OCI-LY7 (cell line): ENCODE measurements around the gene C5orf47. TPM values are rescaled to one million over a fixed set of nuclear protein-coding genes. Genes with fewer than 3 reads are reported as not detected.
A peak's percentile ranks its signal among the peaks of the same experiment; 100 is the strongest.
"Not testable (repeated sequence)": the region's sequence is repeated elsewhere in the genome, so short reads cannot be mapped to it uniquely, and the experiment has no call there.

Source experiments
- BruUV-seq: library from RNA; stranded (reverse); fragments of 400-500 nt; replicated peaks from 2 replicates; lab custom pipeline; 2021; lab: Mats Ljungman, UMichigan
- CTCF ChIA-PET: fragments of 300-600 bp; sonication (Branson Sonifier 250); formaldehyde crosslinking; loops from one replicate; lab custom pipeline; 2022; ENCODE audit warnings: antibody characterized with exemption; ENCODE audit not compliant: unreplicated experiment; lab: Charles Lee
- POLR2A ChIA-PET: fragments of 300-600 bp; sonication (Branson Sonifier 250); formaldehyde crosslinking; loops from one replicate; lab custom pipeline; 2022; ENCODE audit warnings: antibody characterized with exemption; lab: Charles Lee
- DNase-seq: peaks from one replicate; pipeline ENCODE4 v3.0.0-alpha.2; 2015; ENCODE audit warnings: low spot score
- H2AFZ ChIP-seq: fragments of 200-600 bp; sonication (generic), shearing (Covaris generic); 2 replicates; pipeline ENCODE4 v1.6.1; 2014; ENCODE audit warnings: mild to moderate bottlenecking, antibody characterized with exemption, low read length, moderate library complexity
- H3K27ac ChIP-seq: fragments of 200-600 bp; sonication (generic); 2 replicates; pipeline ENCODE4 v1.5.1; 2014; ENCODE audit warnings: mixed run types, low read depth, mild to moderate bottlenecking, moderate library complexity, low read length, inconsistent platforms; ENCODE audit not compliant: poor library complexity, severe bottlenecking
- H3K36me3 ChIP-seq: fragments of 200-600 bp; sonication (generic); 2 replicates; pipeline ENCODE4 v1.6.1; 2014; ENCODE audit warnings: mild to moderate bottlenecking, antibody characterized with exemption, low read length, moderate library complexity, mixed read lengths; ENCODE audit not compliant: insufficient read depth
- H3K4me1 ChIP-seq: fragments of 200-600 bp; sonication (generic); 2 replicates; pipeline ENCODE4 v1.5.1; 2014; ENCODE audit warnings: mild to moderate bottlenecking, low read length; ENCODE audit not compliant: insufficient read depth, poor library complexity, severe bottlenecking
- H3K4me2 ChIP-seq: fragments of 200-600 bp; sonication (generic); 2 replicates; pipeline ENCODE4 v1.6.1; 2014; ENCODE audit warnings: mild to moderate bottlenecking, low read length
- H3K4me3 ChIP-seq: fragments of 200-600 bp; sonication (generic); 2 replicates; pipeline ENCODE4 v1.5.1; 2014; ENCODE audit warnings: mild to moderate bottlenecking, low read depth, low read length; ENCODE audit not compliant: poor library complexity, severe bottlenecking
- H3K79me2 ChIP-seq: fragments of 200-600 bp; sonication (generic); 2 replicates; pipeline ENCODE4 v1.6.1; 2016; ENCODE audit warnings: low read depth, mild to moderate bottlenecking, low read length, moderate library complexity, mixed read lengths; ENCODE audit not compliant: insufficient read depth
- H3K9me2 ChIP-seq: fragments of 200-600 bp; sonication (generic); 2 replicates; pipeline ENCODE4 v1.6.1; 2016; ENCODE audit warnings: mild to moderate bottlenecking, low read length, mixed read lengths; ENCODE audit not compliant: insufficient read depth
- H3K9me3 ChIP-seq: fragments of 200-600 bp; sonication (generic); 2 replicates; pipeline ENCODE4 v1.6.1; 2014; ENCODE audit warnings: mild to moderate bottlenecking, mixed run types, low read length, mixed read lengths
- H4K20me1 ChIP-seq: fragments of 200-600 bp; sonication (generic); 2 replicates; pipeline ENCODE4 v1.6.1; 2014; ENCODE audit warnings: mild to moderate bottlenecking, antibody characterized with exemption, low read length, moderate library complexity, mixed read lengths; ENCODE audit not compliant: insufficient read depth
- EZH2phosphoT487 ChIP-seq: fragments of 200-600 bp; sonication (generic); IDR thresholded peaks from 2 replicates; pipeline ENCODE4 v1.6.1; 2018; ENCODE audit warnings: low read depth, borderline replicate concordance, mild to moderate bottlenecking, mixed run types, antibody characterized with exemption, low read length, moderate library complexity, mixed read lengths
- intact Hi-C: fragments of 100-400 bp; cut with micrococcal nuclease; formaldehyde crosslinking; loops from one replicate; pipeline ENCODE4 v1.10.0; 2022; ENCODE audit not compliant: unreplicated experiment
- total RNA-seq, 2 experiments: library from RNA; depleted of rRNA in 1 of 2; stranded (reverse); fragments of >200 nt in 1 of 2; shearing (Covaris generic) in 1 of 2; gene quantifications; 2 replicates each; pipeline ENCODE4 v1.2.3, GENCODE V29; 2014 to 2022
- TF ChIP-seq, protein P1 (sequence below): fragments of 200-600 bp; sonication (generic); conservative IDR thresholded peaks from 2 replicates; pipeline ENCODE4 v1.5.1; 2014; ENCODE audit warnings: mild to moderate bottlenecking, antibody characterized with exemption, low read length, moderate library complexity, mixed read lengths

C5orf47 gene
- total RNA-seq, 2 experiments from 2014 or later: not detected

DNA sequence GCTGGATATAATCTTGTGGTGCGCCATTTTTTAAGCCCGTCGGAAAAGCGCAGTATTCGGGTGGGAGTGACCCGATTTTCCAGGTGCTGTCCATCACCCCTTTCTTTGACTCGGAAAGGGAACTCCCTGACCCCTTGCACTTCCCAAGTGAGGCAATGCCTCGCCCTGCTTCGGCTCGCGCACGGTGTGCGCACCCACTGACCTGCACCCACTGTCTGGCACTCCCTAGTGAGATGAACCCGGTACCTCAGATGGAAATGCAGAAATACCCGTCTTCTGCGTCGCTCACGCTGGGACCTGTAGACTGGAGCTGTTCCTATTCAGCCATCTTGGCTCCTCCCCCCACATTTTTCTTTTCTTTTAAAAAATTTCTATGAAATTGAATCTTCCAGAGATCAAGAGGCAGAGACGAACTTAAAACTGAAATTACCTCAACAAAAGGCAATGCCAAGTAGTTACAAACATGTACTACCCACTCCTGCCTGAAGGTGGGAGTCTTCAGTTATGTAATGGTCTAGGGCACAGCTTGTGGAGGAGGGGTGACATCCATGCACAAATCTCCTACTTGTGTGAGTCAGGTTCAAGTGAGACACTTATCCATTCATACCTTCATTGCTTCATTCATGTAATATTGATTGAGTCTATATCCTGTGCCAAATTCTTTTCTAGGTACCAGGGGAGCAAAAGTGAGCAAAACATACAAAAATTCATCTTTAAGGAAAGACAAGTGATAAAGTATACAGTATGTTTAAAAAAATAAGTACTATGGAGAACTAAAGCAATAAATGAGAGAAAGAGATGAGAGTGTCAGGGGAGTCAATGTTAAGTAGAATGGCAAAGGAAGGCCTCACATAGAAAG, 31.3 kb downstream of the C5orf47 start:
- H3K9me3 ChIP-seq, H3K9me2 ChIP-seq, H3K4me1 ChIP-seq, BruUV-seq, POLR2A ChIA-PET, H3K27ac ChIP-seq, intact Hi-C loops, CTCF ChIA-PET, H3K79me2 ChIP-seq, H3K36me3 ChIP-seq, H3K4me2 ChIP-seq, H3K4me3 ChIP-seq, H4K20me1 ChIP-seq, H2AFZ ChIP-seq: not testable (repeated sequence)
- DNase-seq: peak; percentile 65
- TF ChIP-seq, protein P1, sequence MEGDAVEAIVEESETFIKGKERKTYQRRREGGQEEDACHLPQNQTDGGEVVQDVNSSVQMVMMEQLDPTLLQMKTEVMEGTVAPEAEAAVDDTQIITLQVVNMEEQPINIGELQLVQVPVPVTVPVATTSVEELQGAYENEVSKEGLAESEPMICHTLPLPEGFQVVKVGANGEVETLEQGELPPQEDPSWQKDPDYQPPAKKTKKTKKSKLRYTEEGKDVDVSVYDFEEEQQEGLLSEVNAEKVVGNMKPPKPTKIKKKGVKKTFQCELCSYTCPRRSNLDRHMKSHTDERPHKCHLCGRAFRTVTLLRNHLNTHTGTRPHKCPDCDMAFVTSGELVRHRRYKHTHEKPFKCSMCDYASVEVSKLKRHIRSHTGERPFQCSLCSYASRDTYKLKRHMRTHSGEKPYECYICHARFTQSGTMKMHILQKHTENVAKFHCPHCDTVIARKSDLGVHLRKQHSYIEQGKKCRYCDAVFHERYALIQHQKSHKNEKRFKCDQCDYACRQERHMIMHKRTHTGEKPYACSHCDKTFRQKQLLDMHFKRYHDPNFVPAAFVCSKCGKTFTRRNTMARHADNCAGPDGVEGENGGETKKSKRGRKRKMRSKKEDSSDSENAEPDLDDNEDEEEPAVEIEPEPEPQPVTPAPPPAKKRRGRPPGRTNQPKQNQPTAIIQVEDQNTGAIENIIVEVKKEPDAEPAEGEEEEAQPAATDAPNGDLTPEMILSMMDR: peak; percentile 84

DNA sequence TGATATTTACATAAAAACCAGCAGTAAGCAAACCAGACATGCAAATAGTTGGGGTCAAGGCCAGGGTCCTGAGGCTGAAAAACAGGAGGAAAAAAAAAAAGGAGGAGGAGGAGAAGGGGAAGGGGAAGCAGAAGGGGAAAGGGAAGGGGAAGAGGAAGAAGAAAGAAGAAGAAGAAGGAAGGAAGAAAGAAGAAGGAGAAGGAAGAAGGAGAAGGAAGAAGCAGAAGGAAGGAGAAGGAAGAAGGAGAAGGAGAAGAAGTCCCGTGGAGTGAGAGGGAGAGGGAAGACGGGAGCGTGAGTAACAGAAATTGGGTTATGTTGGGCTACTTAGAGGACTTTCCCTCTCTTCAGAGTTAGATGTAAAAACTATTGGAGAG, 31.9 kb downstream of the C5orf47 start:
- CTCF ChIA-PET: no interaction called here
- BruUV-seq: no TSS peak
- Histone ChIP-seq H3K36me3 (no peaks in the 10 kb centered on the region), H3K79me2 (no peaks in the 10 kb centered on the region), H3K27ac (no peak overlapping the region), H4K20me1 (no peaks in the 10 kb centered on the region), H3K4me3 (no peak overlapping the region), H3K9me3 (no peaks in the 10 kb centered on the region), H3K4me1 (no peaks in the 10 kb centered on the region), H3K4me2 (no peak overlapping the region), H3K9me2 (no peaks in the 10 kb centered on the region), H2AFZ (no peak overlapping the region)
- POLR2A ChIA-PET: no interaction called here
- intact Hi-C loops: no loop called here
- TF ChIP-seq EZH2phosphoT487: no peak
- TF ChIP-seq, protein P1: no peak
- no peak for DNase-seq

DNA sequence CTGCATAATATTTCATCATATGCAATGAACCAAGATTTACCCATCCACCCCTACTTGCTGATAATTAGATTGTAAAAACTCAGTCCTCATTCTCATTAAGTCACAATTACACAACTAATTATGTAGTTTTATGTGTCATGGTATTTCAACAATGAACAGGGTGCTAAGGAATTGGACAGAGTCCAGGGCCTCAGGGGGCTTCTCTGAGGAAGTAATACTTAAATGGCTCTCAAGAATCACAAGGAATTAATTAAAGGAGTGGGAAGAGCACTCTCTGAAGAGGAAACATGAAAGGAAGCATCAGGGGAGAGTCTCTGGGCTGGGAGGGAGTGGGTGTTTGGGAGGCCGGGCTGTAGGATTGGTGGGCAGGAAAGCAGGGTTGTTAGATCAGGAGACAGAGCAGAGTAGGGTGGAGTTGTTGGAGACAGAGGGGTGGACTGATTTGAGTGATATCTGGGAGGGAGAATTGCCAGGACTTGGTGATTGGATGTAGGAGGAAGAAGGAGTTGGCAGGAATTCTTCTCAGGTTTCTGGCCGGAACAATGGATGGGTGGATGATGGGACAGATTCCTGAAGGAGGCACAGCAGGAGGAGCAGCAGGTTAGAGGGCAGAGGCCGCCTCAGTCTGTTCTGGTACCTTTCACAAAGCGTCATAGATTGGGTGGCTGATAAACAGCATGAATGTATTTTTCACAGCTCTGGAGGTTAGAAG, 33.6 kb downstream of the C5orf47 start:
- intact Hi-C loops: no loop called here

More for the DNA sequence above, 33.6 kb downstream of the C5orf47 start:
- Histone ChIP-seq H3K9me2 (no peaks in the 10 kb centered on the region), H3K79me2 (no peaks in the 10 kb centered on the region), H2AFZ (no peak overlapping the region), H4K20me1 (no peaks in the 10 kb centered on the region), H3K4me1 (no peaks in the 10 kb centered on the region), H3K4me2 (no peak overlapping the region), H3K27ac (no peak overlapping the region), H3K36me3 (no peaks in the 10 kb centered on the region), H3K9me3 (no peaks in the 10 kb centered on the region), H3K4me3 (no peak overlapping the region)
- TF ChIP-seq, protein P1: no peak
- TF ChIP-seq EZH2phosphoT487: no peak
- no TSS peak for BruUV-seq
- CTCF ChIA-PET: no interaction called here
- DNase-seq: no peak
- POLR2A ChIA-PET: no interaction called here
